GM11168 (cell line): ENCODE measurements around the gene CLEC4F.

Experiments used
- in situ Hi-C: fragments of 300-500 bp; cut with MboI; formaldehyde crosslinking; loops from one replicate; pipeline ENCODE4 v1.12.0; 2022; ENCODE audit warnings: low sequenced_read_pairs; ENCODE audit not compliant: unreplicated experiment

Gene CLEC4F, protein sequence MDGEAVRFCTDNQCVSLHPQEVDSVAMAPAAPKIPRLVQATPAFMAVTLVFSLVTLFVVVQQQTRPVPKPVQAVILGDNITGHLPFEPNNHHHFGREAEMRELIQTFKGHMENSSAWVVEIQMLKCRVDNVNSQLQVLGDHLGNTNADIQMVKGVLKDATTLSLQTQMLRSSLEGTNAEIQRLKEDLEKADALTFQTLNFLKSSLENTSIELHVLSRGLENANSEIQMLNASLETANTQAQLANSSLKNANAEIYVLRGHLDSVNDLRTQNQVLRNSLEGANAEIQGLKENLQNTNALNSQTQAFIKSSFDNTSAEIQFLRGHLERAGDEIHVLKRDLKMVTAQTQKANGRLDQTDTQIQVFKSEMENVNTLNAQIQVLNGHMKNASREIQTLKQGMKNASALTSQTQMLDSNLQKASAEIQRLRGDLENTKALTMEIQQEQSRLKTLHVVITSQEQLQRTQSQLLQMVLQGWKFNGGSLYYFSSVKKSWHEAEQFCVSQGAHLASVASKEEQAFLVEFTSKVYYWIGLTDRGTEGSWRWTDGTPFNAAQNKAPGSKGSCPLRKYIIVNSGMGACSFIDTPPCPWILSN

DNA sequence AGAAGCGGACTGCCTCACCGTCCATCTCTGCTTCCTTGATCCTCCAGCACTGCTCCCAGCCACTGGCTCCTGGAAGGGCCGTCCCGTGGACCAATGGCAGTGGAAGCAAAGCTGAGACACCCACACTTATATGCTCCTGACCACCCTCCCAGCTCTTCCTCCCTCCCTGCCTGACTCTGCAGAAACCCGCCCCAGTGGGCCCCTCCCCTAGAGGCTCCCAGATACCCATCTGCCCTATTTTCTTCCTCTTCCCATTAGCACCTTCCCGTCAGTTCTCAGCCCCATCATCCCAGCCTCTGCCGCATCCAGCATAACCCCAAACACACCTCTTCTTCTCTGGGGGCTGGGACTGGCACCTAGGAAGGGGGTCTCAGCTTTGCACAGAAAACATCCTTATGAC is at the start of gene CLEC4F:
Gene CLEC4F (minus strand): TSS at position 101 of the 400 bp plus-strand sequence. CDS start 76 bp downstream, at position 25.
- in situ Hi-C loops = no loop called here

GRCh38 chr2:70868970-70869369 is 48.6 kb upstream of the CLEC4F start:
- in situ Hi-C loops = loop anchor here (10.0 kb wide), 1 partner anchor 56 kb away; no protein-coding TSS in a partner anchor

DNA sequence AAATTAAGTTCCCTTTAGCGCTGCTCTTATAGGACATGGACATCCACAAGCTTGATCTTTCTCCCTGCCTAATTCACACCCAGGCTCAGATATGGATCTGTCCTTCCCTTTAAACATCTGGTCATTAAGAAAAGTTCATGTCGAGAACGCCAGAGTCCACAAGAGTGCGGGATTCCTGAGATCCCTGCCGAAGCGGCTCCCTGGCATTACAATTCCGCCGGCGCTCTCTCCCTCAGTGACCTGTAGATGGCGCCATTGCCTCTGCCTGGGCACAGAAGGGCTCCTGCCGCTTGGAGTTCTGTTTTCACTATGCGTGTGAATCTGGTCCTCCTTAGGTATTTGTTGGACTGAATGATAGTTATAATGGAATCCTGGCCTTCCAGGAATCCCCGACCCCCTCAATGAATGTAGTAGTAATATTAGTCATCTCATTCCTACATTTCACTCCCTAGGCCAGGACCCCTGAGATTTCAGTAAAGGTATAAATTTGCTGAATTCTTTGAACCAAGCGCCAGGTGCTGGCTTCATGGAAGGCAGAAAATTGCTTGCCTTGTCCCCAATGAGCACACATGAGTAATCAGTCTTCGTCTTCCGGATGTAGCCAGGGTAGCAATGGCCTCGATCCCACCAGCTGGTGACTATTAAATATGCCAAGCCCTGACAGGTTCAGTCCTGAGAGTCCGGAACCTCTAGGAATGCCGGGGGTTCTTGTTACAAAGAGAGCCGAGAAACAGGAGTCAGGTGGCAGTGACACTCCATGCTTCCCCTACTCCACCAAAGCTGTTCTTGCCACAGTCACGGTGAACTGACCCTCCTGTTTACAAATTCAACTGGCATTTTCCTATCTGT is 41.6 kb upstream of the CLEC4F start:
- in situ Hi-C loops = loop anchor here (10.0 kb wide), 1 partner anchor 63 kb away; no protein-coding TSS in a partner anchor

- in situ Hi-C loops = no loop called here
These were observed 35.3 kb upstream of the CLEC4F start for GRCh38 chr2:70855667-70856066.

DNA sequence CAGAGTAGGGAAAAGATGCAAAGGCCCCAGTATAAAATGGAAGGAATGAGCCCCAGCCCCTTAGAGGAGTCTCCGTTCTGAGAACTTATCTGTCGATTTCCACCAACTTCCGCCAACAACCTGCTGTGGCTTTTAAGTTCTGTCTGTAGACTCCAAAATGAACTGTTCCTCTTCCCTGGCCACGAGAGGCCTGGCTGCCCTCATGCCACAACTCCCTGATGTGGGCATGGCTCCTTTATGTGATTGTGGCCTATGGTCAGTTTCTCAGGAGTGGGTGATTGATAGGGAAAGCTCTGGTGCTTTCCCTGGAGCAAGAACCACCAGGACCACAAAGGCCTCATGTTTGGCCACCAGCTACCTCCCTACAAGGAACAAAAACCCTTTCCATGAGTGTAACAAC is 34.0 kb upstream of the CLEC4F start:
- in situ Hi-C loops = no loop called here

- in situ Hi-C loops = no loop called here
These were observed 32.4 kb upstream of the CLEC4F start for GRCh38 chr2:70852824-70853223.

DNA sequence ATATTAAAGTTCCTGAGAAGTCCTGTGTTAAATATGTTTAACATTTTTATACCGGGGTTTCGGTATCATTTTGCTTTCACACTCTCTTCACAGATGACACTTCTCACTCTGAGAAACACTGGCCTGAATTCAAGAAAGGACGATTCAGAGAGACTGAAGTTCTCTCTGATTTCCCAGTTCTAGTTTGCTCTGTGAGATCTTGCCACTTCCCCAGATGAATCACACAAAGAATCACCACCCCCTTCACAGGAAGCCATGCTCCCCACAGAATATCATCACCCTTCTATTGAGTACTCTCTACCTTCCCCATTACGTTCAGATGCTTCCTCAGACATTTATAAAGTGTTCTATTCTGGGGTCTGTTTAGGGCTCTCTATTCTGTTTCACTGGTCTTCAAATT is 31.3 kb upstream of the CLEC4F start:
- in situ Hi-C loops = no loop called here

- in situ Hi-C loops = no loop called here
These were observed 30.5 kb upstream of the CLEC4F start for GRCh38 chr2:70850925-70851324.

DNA sequence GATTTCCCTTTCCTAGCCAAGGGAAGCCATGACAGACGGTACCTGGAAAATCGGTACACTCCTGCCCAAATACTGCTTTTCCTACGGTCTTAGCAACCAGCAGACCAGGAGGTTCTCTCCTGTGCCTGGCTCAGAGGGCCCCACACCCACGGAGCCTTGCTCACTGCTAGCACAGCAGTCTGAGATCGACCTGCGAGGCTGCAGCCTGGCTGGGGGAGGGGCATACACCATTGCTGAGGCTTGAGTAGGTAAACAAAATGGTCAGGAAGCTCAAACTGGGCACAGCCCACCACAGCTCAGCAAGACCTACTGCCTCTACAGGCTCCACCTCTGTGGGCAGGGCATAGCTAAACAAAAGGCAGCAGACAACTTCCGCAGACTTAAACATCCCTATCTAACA is 22.0 kb upstream of the CLEC4F start:
- in situ Hi-C loops = no loop called here

GRCh38 chr2:70837980-70838925 is 17.9 kb upstream of the CLEC4F start:
- in situ Hi-C loops = no loop called here

DNA sequence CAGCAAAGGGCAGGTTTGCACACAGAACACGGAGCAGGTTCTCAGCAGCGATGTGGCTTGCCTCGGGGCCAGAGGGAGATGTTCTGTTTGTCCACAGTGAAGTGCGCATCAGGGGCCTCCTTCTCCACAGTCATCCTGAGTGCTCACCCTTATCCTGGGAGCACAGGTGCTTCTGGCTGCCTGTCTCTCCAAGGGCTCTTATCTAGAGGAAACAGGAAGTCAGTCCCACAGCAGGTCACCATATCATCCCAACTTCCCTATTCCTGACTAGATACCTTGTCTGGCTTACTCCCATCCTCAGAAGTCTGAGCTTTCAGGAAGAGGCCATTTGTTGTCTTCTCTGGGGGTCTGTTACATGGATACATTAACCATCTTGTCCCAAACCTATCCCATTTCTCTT is 15.2 kb upstream of the CLEC4F start, which contains the start of gene CD207:
Gene CD207 (minus strand): TSS at position 174 of the 400 bp plus-strand sequence. CDS start 40 bp downstream, at position 134.
- in situ Hi-C loops = no loop called here

GRCh38 chr2:70834881-70835280 is 14.5 kb upstream of the CLEC4F start:
- in situ Hi-C loops = no loop called here

DNA sequence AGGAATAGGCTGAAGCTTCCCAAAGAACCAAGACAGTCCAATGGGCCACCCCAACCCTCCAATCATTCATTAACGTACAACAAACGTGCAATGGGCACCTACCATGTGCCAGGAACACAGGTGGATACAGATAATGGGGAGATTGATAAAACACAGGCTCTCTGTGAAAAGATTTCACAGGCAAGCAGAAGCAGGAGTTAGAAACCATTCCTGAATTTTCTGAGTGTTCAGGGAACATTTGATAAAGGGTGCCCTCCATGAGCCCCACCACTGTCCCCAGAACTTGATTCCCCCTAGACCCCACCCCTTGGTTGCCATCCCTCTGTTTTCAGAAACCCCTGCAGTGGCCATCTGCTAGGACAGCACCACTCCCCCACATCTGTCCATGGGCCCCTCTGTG is 13.7 kb upstream of the CLEC4F start:
- in situ Hi-C loops = no loop called here

GRCh38 chr2:70833246-70833645 is 12.8 kb upstream of the CLEC4F start:
- in situ Hi-C loops = no loop called here

- in situ Hi-C loops = no loop called here
These were observed 12.0 kb upstream of the CLEC4F start for GRCh38 chr2:70832386-70832785.

- in situ Hi-C loops = no loop called here
These were observed 11.5 kb upstream of the CLEC4F start for GRCh38 chr2:70831861-70832260.

DNA sequence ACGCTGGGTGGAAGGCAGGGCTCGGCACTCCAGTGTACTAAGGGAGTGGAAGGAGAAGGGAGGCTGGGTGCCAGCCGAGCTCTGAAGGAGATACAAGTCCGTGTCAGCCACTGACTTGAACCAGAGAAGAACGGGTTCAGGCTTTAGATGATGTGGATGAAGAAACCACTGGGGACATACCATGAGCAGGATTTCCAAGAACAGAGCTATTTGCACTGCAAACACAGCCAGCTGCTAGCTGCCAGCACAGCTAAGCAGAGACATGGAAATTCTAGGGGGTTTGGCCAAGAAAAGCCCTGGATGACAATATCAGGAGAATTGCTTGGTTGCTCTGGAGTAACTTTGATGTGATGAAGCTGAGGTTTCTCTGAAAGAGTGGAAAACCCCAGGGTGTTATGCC is 10.0 kb upstream of the CLEC4F start:
- in situ Hi-C loops = no loop called here

GRCh38 chr2:70829916-70830315 is 9.5 kb upstream of the CLEC4F start:
- in situ Hi-C loops = no loop called here

- in situ Hi-C loops = no loop called here
These were observed 8.8 kb upstream of the CLEC4F start for GRCh38 chr2:70828914-70829824.
